Stomach (tissue), 4 donors: Measurements from ENCODE around the gene HES3.

Source experiments
- CTCF ChIP-seq, 7 experiments: fragments of 450-650 bp in 4 of 7; fragments of 200-600 bp in 3 of 7; sonication (generic) in 3 of 7; IDR thresholded peaks; one replicate each; pipeline ENCODE4 v1.5.1; 2016 to 2019; ENCODE audit warnings: antibody characterized with exemption in 7 of 7, control low read depth in 2 of 7, mild to moderate bottlenecking in 1 of 7
- EP300 ChIP-seq: sonication (generic); formaldehyde crosslinking; IDR thresholded peaks from one replicate; pipeline ENCODE4 v1.6.1; 2017; ENCODE audit warnings: antibody characterized with exemption
- POLR2A ChIP-seq, 4 donors: fragments of 450-650 bp; IDR thresholded peaks; one replicate each; pipeline ENCODE4 v1.6.1; 2016; ENCODE audit warnings: antibody characterized with exemption in 4 of 4, control low read depth in 2 of 4, mild to moderate bottlenecking in 1 of 4, moderate library complexity in 1 of 4
- POLR2AphosphoS5 ChIP-seq, 3 donors: sonication (generic); formaldehyde crosslinking; IDR thresholded peaks; one replicate each; pipeline ENCODE4 v1.6.1; 2016; ENCODE audit warnings: antibody characterized with exemption in 3 of 3

- TF ChIP-seq CTCF (IDR thresholded peaks at IDR 0.05) (no peak), POLR2AphosphoS5 (IDR thresholded peaks at IDR 0.05) (no peak), EP300 (no peak), POLR2A (IDR thresholded peaks at IDR 0.05) (no peak)
Measured at GRCh38 chr1:6272452-6272851, 28.5 kb downstream of the HES3 start.
